G401.6 (cell line): ENCODE measurements around the gene ETV5.
"Not testable (repeated sequence)": the region's sequence is repeated elsewhere in the genome, so short reads cannot be mapped to it uniquely, and the experiment has no call there.

Experiments used
- FAIRE-seq: peaks from 2 replicates; lab custom pipeline; 2012; peaks lifted over from hg19 to GRCh38; lab: Jason Lieb, UNC

The ETV5 gene

DNA sequence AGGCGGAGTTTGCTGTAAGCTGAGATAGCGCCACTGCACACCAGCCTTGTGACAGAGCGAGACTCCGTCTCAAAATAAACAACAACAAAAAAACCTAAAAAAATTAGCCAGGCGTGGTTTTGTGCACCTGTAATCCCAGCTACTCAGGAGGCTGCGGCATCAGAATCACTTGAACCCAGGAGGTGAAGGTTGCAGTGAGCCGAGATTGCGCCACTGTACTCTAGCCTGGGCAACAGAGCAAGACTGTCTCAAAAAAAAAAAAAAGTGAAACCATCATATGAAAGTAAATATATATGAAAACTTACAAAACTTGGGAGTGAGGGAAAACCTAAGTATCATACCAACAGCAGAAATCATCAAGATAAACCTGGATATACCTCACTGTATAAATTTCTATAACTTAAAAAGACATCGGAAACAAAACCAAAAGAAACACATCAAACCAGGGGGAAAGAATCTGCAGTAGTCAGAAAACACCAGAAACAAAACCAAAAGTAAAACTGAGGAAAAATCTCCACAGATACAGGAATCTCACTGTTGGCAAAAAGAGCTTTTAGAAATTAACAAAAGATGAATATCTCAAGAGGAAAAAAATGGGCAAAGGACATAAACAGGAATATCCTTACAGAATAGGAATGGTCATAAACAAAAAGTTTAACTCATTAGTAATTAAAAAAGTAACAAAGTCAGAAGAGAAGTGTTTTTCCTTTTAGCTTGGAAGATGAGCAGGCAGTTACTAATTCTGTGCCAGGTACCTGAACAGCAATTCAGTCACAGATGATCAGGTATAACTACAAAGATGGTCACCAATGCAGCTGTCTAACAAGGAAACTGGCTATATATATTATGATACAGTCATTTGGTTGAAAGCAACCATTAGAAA, 41.3 kb downstream of the ETV5 start:
- FAIRE-seq, result no peak

DNA sequence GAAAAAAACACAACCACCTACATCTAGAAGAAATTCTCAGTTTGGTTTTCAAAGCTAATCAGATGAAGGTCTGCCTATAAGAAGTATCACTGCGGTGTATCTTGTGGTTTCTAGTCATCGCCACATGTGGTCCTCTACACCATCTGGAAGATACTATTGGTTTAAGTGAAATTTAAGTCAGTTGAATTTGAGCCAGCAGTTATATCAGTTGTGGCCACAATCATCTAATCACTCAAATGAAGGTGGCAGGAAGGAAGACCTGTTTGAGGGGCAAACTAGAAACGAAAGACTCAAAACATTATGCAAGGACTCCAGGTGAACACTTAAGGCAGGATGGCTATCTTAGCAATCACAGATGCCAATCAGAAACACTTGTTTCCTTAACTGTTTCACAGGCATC, 48.7 kb downstream of the ETV5 start:
- FAIRE-seq, result no peak

DNA sequence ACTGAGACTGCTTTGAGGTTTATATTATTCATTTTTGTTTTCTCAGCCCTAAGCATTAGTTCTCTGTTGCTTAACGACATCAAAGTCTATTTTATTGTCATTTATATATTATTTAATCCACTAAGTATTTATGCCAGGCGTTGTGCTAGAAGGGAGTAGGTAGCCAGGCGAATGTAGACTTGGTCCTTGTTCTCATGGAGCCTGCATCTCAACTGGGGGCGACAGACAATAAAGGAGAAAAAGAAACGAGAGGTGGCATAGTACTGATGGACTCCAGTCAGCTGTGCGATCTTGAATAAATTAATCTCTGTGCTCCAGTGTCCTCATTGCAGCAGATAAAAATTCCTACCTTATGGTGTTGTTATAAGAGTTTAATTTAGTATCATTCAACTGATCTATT, 49.7 kb downstream of the ETV5 start:
- FAIRE-seq, result no peak

DNA sequence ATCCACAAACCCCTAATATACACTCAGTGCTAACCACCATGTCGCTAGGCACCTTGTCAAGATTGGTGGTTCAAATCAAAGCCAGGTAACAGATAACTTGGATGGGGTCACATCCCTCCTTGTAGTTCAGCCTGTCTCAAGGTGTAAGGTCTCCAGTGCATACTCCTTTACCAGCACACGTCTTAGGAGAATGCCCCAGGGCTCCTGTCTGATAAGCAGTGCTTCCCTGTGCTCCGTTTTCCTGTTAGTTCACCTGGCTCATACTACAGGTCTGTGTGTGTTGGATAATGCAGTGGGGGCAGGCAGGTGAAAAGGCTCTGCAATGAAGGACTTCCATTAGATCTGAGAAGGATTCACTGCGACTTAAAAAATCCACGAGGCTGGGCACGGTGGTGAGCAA, 50.7 kb downstream of the ETV5 start:
- no peak for FAIRE-seq

DNA sequence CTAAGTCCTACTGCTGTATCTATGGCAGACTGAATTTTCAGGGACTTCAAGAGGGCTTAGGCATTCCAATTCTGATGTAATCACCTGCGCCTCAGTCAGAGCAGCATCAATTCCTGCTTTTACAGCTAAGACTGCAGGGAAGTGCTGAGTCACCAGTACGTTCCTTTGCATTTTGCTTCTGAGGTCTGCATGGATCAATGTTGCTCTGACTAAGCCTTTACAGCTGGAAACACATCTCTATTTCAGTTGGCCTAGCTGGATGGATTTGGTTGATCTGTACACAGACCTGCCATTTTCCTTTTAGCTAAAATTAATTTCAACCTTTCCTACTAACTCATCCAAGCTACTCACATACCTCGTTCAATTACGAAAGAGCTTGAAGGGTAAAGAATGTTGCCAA, 51.3 kb downstream of the ETV5 start:
- FAIRE-seq, result no peak

DNA sequence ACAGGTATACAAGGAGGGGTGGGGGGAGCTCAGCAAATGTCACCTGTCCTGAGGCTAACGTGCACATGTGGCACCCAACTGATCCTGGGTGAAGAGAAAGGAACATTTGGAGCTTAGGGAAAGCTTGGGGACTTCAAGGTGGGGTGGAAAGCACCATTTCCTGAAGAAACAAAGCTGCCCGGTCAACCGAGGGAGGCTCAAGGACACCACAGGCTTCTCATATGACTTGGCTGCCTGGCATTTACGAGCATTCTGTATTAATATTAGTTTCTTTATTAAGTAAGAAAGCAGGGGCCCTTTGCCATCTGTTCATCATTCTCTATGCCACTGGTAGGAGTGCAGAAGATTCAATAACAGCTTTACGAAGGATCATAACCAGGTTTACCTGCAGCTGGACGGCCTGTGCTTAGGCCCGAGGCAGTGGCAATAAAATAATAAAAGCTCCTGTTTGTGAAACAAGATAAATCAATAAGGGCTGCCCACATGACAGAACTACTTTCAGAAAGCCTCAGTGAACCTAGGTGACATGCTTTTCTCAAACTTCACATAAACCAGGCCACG, 54.0 kb downstream of the ETV5 start:
- no peak for FAIRE-seq

DNA sequence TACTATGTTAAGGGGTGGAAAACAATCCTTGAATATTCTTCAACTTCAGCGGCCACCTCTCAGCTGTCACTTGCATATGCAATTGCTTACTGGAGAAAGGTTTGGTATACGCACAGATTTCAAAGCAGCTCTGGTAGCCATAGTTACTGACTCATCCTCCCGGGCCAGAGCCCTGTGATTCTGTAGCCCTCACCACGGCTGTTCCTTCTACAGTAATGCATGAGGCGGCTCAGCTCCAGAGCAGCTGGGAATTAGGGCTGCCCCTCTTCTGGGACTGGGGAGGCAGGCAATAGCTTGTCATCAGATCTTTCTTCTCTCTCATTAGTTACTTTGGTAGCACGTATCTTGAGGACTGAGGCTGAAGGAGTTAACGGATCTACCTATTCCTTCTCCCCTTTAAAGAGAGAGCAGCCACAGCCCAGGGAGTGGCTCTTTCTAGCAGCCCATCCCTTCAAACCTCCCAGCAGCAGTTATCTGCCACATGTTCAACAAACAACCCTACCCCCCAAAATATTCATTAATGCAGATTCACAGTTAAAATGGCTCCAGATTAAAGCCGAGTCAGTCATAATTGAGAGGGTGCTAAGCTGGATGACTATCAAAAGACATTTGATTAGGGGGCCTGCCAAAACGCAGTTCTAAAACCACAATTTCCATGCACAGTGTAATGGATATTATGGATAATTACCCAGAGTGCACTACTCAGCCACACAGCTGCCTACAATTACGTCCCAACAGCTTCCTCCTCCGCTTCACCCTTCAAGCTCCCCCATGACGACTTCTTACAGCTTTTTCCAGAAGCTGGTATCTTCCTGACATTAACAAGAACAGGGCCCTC, 54.7 kb downstream of the ETV5 start:
- FAIRE-seq, result no peak

DNA sequence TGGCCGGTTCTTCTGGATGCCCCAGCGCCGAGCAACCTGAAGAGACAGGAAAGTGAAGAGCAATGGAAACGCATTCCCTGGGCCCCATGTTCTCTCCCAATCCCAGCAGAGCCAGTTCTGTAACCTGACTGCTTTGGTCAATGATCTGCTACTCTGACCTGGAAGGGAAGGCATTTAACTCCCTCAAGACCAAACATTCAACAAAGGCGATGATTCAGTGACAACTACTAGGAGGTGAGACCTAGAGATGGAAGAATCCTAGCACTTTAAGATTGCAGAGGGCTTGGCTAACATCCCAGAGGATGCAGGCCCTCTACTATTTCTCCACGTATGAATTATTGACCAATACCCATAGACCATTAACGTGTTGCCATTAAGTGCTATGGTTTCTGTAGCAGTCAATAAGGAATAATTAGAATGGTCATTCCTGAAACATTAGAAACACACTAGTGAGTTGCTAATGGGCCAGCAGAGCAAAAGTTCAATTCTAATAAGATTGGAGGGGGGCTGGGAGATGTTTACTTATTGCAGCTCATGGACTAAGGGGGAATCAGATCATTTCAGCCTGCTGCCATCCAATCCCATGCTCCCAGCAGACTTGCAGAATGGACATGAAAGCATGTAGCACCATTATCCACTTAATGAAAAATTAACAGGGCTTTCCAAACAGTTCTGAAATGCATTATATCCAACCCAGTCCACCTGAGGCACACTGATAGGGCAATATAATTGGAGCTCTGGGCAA, 56.6 kb downstream of the ETV5 start:
- FAIRE-seq, result no peak

DNA sequence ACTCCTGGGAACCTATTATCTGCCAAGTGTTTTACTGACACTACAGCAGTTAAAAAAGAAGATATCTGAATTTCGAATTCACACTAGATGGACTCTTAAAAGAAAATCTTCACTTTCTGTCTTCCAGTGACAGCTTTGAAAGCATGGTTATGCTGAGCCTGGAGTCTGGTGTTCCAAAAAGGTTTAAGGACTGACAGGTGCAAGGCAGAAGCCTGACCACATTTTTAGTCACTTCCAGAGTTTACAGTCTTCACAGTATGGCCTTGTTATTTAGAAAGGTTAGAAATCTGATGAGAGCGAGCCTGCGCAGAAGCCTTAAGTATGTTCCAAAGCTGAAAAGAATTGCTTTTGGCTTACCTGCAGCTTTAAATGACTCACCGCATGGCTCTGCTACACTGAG, 59.9 kb downstream of the ETV5 start:
- no peak for FAIRE-seq

DNA sequence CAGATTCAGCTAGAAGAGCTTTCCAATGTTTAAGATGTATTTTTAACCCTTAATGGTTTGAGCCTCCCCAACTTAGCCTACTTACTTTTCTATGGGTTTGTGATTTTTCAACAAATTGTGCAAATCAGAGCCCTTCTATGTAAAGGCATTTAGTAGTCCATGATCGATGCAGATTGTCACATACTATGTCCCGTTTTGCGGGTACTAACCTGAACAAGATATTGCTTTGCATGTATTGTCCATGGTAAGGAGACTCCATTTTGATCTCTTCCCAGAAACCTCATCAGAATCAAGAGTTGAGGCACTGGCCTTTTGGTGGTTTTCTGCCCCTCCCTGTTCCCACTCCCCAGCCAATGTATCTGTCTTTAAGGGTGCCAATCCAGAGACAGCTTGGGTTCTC, 60.8 kb downstream of the ETV5 start:
- no peak for FAIRE-seq

DNA sequence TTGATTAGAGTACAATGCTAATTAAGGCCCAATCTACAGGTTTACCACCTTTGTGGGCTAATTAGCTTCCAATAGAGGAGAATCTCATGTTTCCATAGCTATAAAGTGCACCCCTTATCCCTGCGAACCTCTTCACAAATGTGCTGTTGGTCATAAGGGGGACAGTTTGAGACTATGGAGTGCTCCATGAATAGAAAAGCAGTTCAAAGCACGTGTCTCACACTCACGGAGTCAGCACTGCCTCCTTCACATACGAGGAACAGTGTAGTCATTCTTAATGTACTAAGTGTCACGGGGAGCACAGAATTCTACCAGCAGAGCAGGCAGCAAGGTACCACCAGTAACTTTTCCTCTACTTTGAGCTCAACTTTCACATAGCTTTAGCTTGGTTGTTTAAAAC, 62.1 kb downstream of the ETV5 start:
- no peak for FAIRE-seq

DNA sequence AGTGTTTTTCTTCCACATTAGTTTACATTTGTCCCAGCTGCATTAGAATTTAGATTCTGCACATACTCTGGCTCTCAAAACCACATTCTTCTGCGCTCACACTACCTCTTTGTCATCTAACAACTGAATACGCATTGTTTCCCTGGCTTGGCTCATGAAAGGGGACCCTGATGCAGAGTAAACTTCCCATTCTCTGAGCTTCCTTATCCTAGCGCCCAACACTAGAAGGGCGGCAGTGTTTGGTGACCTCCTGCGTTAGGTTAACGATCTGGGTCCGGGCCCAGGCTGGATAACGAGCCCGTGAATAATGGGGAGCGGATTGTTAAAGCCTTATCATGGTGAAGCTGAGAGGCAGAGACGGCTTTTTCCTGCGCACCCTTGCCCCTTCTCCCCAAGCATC, 63.9 kb downstream of the ETV5 start:
- no peak for FAIRE-seq

DNA sequence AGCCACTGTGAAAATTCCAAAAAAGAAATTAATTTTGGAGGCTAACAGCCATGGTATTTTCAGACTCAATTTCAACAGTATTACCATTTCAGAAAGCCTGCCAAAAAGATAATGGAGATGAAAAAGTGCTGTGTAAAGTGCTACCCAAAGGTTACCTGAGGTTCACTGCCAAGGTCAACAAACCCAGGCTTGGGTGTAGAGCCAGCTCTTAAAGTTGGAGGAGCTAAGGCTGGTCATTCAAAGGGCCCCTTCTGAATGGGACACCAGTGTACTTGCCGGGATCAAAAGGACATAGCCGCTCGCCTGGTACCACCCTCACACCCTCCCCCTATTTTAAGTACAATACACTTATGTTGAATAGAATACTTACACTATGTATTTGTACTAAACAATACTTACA, 64.5 kb downstream of the ETV5 start:
- no peak for FAIRE-seq

DNA sequence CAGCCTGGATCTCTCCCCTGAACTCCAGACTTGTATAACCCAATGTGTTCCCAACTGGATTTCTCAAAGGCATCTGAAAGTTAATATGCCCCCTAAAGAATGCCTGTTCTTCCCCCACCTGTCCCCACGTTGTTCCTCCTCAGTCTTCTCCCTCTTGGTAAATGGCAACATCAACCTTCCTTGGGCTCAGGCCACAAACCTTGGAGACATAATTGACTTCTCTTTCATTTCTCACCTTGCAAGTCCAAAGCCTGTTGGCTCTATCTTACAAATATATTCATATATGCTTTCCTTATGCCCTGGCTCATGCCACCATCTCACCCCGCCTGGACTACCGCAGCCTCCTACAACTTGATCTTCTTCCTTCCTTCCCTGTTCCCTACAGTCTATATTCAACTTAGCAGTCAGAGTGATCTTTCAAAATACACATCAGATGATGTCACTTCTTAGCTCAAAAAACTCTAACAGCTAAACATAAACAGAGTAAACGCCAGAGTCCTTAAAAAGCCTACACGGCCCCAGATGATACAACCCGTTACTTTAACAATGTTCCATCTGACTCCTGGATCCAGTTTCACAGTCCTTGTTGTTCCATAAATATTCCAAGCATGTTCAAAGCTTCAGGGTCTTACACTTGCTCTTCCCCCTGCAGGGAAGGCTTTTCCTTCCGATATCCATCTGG, 66.2 kb downstream of the ETV5 start:
- no peak for FAIRE-seq

DNA sequence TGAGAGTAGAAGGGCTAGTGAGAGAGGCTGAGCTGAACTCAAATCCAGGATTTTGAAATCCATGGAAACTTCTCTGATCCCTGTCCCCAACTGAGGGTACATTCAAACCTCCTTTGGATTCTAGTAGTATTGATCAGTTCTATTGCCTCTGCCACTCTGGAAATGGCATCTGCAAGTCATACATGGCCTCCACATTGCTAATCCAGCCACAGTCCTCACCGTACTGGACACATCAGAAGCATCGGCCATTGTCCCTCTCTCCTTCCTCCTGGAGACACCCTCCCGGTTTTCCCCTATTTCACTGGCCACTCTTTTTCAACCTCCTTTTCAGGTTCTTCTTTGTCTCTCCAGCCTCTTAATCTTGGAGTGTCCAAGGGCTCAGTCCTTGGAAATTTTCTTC, 66.9 kb downstream of the ETV5 start:
- FAIRE-seq, result no peak

DNA sequence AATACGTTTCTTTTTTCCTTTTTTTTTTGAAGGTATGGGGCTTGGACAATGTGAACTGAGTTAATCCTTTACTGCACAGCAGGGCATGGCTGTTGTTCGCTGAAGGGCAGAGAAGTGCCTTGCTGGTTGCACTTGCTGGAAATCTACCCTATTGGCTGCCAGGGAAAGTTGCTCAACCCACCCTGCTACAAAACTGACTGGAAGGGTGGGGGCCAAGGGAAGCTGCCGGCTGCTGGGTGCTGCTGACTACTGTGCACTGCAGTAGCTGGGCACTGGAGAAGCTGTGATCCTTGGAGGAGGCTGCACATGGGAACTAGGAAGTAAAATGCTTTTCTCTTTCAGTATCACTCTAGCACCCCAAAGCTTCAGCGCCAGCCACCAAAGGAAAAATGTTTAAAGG, 70.5 kb downstream of the ETV5 start:
- FAIRE-seq, result no peak

DNA sequence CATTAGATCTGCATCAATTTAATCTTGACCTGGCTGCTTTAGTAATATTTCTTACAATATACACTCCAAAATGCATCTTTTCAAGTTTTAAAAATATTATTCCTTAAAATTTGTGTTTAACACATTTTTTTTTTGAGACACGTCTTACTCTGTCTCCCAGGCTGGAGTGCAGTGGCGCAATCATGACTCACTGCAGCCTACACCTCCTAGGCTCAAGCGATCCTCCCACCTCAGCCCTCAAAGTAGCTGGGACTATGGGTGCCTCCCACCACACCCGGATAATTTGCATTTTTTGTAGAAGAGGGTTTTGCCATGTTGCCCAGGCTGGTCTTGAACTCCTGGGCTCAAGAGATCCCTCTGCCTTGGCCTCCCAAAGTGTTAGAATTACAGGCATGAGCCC, 73.6 kb downstream of the ETV5 start:
- no peak for FAIRE-seq

DNA sequence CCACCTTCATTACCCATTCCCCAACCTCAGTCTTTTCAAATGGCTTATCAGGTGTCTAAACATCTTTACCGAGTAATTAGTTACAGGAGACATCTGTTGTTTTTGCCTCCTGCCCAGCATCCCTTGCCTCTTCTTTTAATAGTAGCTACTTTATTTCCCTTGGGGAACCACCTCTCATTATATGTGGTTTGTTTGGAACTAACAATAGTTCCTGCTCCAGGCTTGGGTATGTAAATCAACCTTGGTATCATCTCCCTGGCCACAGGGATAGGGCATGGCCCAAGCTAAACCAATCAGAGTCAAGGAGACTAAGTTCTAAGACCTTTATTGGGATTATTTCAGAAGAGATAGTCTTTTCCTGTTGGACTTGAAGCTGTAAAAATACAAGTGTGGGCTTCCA, 76.6 kb downstream of the ETV5 start:
- FAIRE-seq, result no peak

DNA sequence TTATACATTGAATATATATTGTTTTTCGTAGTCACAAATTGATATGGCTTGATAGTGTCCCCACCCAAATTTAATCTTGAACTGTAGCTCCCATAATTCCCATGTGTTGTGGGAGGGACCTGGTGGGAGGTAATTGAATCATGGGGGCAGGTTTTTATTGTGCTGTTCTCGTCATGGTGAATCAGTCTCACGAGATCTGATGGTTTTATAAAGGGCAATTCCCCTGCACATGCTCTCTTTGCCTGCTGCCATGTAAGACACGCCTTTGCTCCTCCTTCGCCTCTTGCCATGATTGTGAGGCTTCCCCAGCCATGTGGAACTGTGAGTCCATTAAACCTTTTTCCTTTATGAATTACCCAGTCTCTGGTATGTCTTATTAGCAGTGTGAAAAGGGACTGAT, 82.9 kb downstream of the ETV5 start:
- not testable (repeated sequence) for FAIRE-seq

DNA sequence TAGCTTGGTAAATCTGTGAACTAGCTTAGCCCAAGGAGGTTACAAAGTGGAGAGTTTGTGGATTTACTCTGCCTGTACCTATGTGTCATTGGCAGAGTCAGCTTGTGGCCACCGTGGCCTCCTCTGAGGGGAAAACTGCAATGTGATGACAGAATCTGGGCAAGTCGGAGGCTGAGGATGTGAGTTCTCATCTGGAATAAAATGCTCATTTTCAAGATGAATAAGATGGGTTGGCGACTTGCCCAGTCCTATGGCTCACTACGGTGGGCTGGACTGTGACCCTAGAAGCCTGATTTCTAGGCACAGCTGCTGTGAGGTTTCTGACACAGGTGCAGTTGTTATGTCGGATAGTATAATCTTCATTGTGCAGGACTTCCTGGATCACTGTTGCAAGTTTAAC, 83.7 kb downstream of the ETV5 start:
- FAIRE-seq, result no peak

DNA sequence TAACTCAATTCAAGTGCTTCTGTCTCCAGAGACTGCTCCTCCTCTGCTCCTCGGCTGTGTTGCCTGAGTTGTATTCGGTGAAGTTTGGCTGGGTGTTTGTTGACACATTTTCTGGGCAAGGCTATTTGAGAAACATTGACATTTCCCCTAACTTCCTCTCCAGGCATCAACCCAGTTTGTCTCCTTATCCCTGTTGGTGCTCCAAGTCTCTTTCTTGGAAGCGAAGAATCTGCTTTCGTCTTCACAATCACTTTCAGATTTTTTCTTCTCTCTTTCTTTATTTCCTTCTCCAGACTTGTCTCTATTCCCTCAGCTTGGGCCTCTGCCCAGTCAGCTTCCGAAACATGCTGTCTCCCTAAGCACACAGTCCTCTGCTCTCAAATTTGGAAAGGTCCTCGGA, 84.7 kb downstream of the ETV5 start:
- FAIRE-seq, result no peak

DNA sequence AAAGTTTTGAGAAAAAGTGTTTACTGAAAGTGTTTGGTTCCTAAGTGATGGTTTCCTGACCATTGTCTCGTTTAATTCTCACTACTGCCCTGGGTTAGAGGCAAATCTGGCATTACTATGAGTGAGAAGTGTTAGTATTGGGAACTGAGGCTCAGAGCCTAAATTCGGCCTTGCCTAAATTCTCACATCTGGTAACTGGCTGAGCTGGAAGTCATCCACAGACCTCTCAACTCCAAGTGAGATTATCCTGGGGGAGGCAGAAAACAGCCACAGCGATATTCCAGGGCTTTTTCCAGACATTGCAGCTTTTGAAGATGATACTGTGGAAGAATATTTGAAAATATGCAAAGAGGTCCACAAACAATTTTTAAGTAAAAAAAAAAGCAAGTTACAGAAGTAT, 86.0 kb downstream of the ETV5 start:
- FAIRE-seq, result no peak
